HepG2 (cell line): ENCODE data around the gene CAMKK1. TPM values are rescaled to one million over a fixed set of nuclear protein-coding genes. Genes with fewer than 3 reads are reported as not detected.
A peak's percentile ranks its signal among the peaks of the same experiment; 100 is the strongest.

ENCODE experiments used
- ATAC-seq: fragments of 200-7000 bp; cut with Tn5 transposase; 3 replicates; pipeline ENCODE4 v1.9.1; 2020; ENCODE audit warnings: mild to moderate bottlenecking, moderate library complexity
- BruUV-seq: library from RNA; stranded (reverse); fragments of 400-500 nt; replicated peaks from 2 replicates; lab custom pipeline; 2021; lab: Mats Ljungman, UMichigan
- CTCF ChIA-PET: fragments of 300-600 bp; formaldehyde crosslinking; extraction: SDS; loops from one replicate; lab custom pipeline; 2021; ENCODE audit warnings: low total read pairs, inconsistent platforms, low intra/inter-chr PET ratio; lab: Yijun Ruan, JAX
- POLR2A ChIA-PET: fragments of 350-600 bp; sonication (Branson Sonifier 250); formaldehyde crosslinking; loops from one replicate; lab custom pipeline; 2020; ENCODE audit warnings: antibody characterized with exemption, inconsistent platforms; lab: Yijun Ruan, JAX
- DNase-seq: peaks from one replicate; pipeline ENCODE4 v3.0.0-alpha.2; 2015; ENCODE audit warnings: low spot score
- FAIRE-seq: peaks from 3 replicates; lab custom pipeline; 2011; peaks lifted over from hg19 to GRCh38; lab: Jason Lieb, UNC
- H2AFZ ChIP-seq: one replicate; pipeline ENCODE4 v1.6.1; 2011; ENCODE audit warnings: low read length, inconsistent platforms
- H3K27ac ChIP-seq: fragments of 300-600 bp; 3 replicates; pipeline ENCODE4 v1.8.0; 2011; ENCODE audit warnings: mixed run types, mild to moderate bottlenecking, mixed read lengths, low read length, inconsistent platforms; ENCODE audit not compliant: insufficient read depth; ENCODE audit errors: extremely low read length
- H3K27me3 ChIP-seq, 2 experiments: fragments of 200-600 bp in 1 of 2; 2 replicates in 1 of 2; 3 replicates in 1 of 2; pipeline versions ENCODE4 v1.6.0 to v1.8.0; 2011; ENCODE audit warnings: low read length in 2 of 2, mild to moderate bottlenecking in 2 of 2, moderate library complexity in 2 of 2, inconsistent platforms in 1 of 2; ENCODE audit not compliant: insufficient read depth in 2 of 2, control insufficient read depth in 1 of 2
- H3K36me3 ChIP-seq, 2 experiments: fragments of 200-600 bp in 1 of 2; replicated peaks in 1 of 2; 2 replicates in 1 of 2; 3 replicates in 1 of 2; pipeline versions ENCODE4 v1.5.1 to v1.8.0; 2011; ENCODE audit warnings: low read length in 2 of 2, inconsistent platforms in 1 of 2; ENCODE audit not compliant: insufficient read depth in 2 of 2, control insufficient read depth in 1 of 2
- H3K4me1 ChIP-seq: 2 replicates; pipeline ENCODE4 v1.5.1; 2012; ENCODE audit warnings: low read length, inconsistent platforms; ENCODE audit not compliant: insufficient read depth
- H3K4me2 ChIP-seq: 2 replicates; pipeline ENCODE4 v1.6.0; 2011; ENCODE audit warnings: low read depth, low read length, inconsistent platforms
- H3K4me3 ChIP-seq, 3 experiments: fragments of 200-600 bp in 1 of 3; sonication (generic), shearing (Covaris generic) in 1 of 3; replicated peaks in 1 of 3; 2 replicates each; pipeline ENCODE4 v1.5.1; 2011 to 2016; ENCODE audit warnings: low read length in 3 of 3, inconsistent platforms in 2 of 3, low read depth in 2 of 3, mild to moderate bottlenecking in 2 of 3, control low read depth in 1 of 3, mixed read lengths in 1 of 3; ENCODE audit not compliant: insufficient read depth in 1 of 3
- H3K79me2 ChIP-seq: one replicate; pipeline ENCODE4 v1.6.1; 2011; ENCODE audit warnings: low read length, inconsistent platforms; ENCODE audit not compliant: insufficient read depth
- H3K9ac ChIP-seq: 2 replicates; pipeline ENCODE4 v1.6.0; 2011; ENCODE audit warnings: mild to moderate bottlenecking, low read depth, low read length, inconsistent platforms; ENCODE audit not compliant: insufficient read depth
- H3K9me3 ChIP-seq: 2 replicates; pipeline ENCODE4 v1.5.1; 2012; ENCODE audit warnings: mild to moderate bottlenecking, low read length
- H4K20me1 ChIP-seq: 2 replicates; pipeline ENCODE4 v1.6.0; 2011; ENCODE audit warnings: inconsistent platforms, mild to moderate bottlenecking, low read length, moderate library complexity; ENCODE audit not compliant: insufficient read depth
- GMEB1 ChIP-seq: sonication (generic); formaldehyde crosslinking; IDR thresholded peaks from 2 replicates; pipeline ENCODE4 v1.5.1; 2020; ENCODE audit warnings: missing genetic modification reagents, mild to moderate bottlenecking, borderline replicate concordance
- GRHL1 ChIP-seq: sonication (generic); formaldehyde crosslinking; conservative IDR thresholded peaks from 2 replicates; pipeline ENCODE4 v1.8.0; 2022; ENCODE audit warnings: missing genetic modification reagents
- ZFP36 ChIP-seq: fragments of 150-350 bp; IDR thresholded peaks from 2 replicates; pipeline ENCODE4 v1.6.1; 2018; ENCODE audit warnings: borderline replicate concordance, low read length, low read depth; ENCODE audit not compliant: partially characterized antibody
- WGBS: methylation state at CpG from one replicate; pipeline ENCODE4 v1.1.6; 2017; ENCODE audit warnings: low lambda C conversion rate; 5-methylcytosine and 5-hydroxymethylcytosine counted together
- in situ Hi-C: cut with HindIII; loops from 2 replicates; pipeline ENCODE4 v1.10.0; 2017; ENCODE audit warnings: low pct_unique_long_range_greater_than_20kb; ENCODE audit not compliant: extremely low pct_ligation_motif_present
- intact Hi-C: fragments of 100-400 bp; cut with micrococcal nuclease; formaldehyde crosslinking; loops from one replicate; pipeline ENCODE4 v1.10.0; 2022; ENCODE audit not compliant: unreplicated experiment
- polyA plus RNA-seq, 8 experiments: library from polyadenylated mRNA; depleted of rRNA in 3 of 8; stranded (reverse) in 7 of 8; unstranded in 1 of 8; fragments of >200 nt; fragmentation: Illumina TruSeq in 4 of 8; extraction: Trizol in 4 of 8; gene quantifications; 2 replicates each; pipeline versions ENCODE4 v1.2.1 to v1.2.3, GENCODE V29; 2011 to 2016; ENCODE audit warnings: low read depth in 4 of 8, missing spikeins in 1 of 8, mixed read lengths in 1 of 8; ENCODE audit not compliant: insufficient read depth in 1 of 8
- total RNA-seq, 5 experiments: library from RNA; depleted of rRNA; stranded (reverse); fragments of >200 nt; fragmentation: Illumina TruSeq; extraction: Trizol; gene quantifications; 2 replicates each; pipeline ENCODE4 v1.2.3, GENCODE V29; 2016; ENCODE audit warnings: low read depth in 1 of 5

CAMKK1 gene
- total and polyA plus RNA-seq, 2 of the 13 experiments (the other 11 are each of a cell fraction or from before 2014, with no cell fraction given): 1.5 to 1.6 TPM

GRCh38 chr17:3912827-3913226 is 20.0 kb upstream of the CAMKK1 start:
- in situ Hi-C loops: loop anchor here (5.0 to 10.0 kb wide), 2 partner anchors 46 to 162 kb away; no protein-coding TSS in a partner anchor
- Histone ChIP-seq H4K20me1 (no peaks in the 10 kb centered on the region), H3K79me2 (no peaks in the 10 kb centered on the region), H2AFZ (no peak overlapping the region), H3K27me3 (peaks cover 2 to 35% of the 10 kb centered on the region in 2 experiments; a peak in 4 of 5 replicates), H3K9ac (no peak overlapping the region), H3K4me1 (peaks cover 32% of the 10 kb centered on the region), H3K36me3 (no peaks in the 10 kb centered on the region), H3K9me3 (no peaks in the 10 kb centered on the region), H3K4me3 (no peak overlapping the region), H3K27ac (no peak overlapping the region), H3K4me2 (no peak overlapping the region)
- ATAC-seq: no peak
- 50% methylated on average over 2 of the region's 2 CpGs for WGBS
- no TSS peak for BruUV-seq
- no peak for FAIRE-seq
- CTCF ChIA-PET: interaction anchor here (2.2 to 2.5 kb wide), 2 partner anchors 92 to 162 kb away, joined by 9 to 13 read pairs; no protein-coding TSS in a partner anchor
- intact Hi-C loops: no loop called here
- TF ChIP-seq ZFP36 (peak; percentile 42), GMEB1 (CRISPR knock-in tag) (no peak), GRHL1 (CRISPR knock-in tag) (no peak)
- POLR2A ChIA-PET: no interaction called here
- no peak for DNase-seq
